Activated CD4-positive, CD25-positive, alpha-beta regulatory T cell (primary cell): ENCODE measurements around the gene CPLANE2.
A peak's percentile ranks its signal among the peaks of the same experiment; 100 is the strongest.
"Not testable (repeated sequence)": the region's sequence is repeated elsewhere in the genome, so short reads cannot be mapped to it uniquely, and the experiment has no call there.

Experiments used
- DNase-seq, 4 experiments: peaks; one replicate each; lab custom pipeline; 2025; lab: John Stamatoyannopoulos, UW

The CPLANE2 gene

DNA sequence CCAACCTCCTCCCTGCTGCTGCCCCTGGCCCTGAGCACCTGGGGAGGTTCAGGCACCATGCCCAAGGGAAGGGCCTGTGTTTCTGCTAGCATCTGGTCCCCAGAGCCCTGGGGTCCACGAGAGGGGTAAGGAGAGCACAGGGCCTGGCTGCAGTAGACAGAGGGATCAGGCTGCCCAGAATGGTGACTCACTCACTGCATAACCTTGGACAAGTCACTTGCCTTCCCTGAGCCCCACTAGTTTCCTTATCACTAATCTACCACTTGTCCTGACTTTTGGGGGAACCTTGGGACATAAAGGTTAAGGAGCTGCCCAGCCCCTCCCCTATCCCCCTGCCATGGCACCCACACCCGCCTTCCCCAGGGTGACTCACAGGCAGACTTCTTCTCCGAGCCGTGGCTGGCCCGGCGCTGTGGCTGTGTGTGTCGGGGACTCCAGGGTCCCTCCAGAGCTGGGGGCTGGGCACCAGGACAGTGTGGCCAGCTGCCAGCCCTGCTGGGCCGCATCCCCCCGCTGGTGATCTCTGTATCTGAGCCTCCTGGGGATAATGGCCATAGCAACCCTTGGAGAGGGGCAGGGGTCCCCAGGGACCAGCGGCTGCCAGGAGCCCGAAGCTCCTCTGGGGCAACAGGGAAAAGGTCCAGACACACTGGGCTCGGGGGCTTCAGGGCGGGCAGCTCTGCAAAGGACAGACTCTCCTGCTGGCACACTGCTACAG, 28.6 kb downstream of the CPLANE2 start:
- DNase-seq: no peak

DNA sequence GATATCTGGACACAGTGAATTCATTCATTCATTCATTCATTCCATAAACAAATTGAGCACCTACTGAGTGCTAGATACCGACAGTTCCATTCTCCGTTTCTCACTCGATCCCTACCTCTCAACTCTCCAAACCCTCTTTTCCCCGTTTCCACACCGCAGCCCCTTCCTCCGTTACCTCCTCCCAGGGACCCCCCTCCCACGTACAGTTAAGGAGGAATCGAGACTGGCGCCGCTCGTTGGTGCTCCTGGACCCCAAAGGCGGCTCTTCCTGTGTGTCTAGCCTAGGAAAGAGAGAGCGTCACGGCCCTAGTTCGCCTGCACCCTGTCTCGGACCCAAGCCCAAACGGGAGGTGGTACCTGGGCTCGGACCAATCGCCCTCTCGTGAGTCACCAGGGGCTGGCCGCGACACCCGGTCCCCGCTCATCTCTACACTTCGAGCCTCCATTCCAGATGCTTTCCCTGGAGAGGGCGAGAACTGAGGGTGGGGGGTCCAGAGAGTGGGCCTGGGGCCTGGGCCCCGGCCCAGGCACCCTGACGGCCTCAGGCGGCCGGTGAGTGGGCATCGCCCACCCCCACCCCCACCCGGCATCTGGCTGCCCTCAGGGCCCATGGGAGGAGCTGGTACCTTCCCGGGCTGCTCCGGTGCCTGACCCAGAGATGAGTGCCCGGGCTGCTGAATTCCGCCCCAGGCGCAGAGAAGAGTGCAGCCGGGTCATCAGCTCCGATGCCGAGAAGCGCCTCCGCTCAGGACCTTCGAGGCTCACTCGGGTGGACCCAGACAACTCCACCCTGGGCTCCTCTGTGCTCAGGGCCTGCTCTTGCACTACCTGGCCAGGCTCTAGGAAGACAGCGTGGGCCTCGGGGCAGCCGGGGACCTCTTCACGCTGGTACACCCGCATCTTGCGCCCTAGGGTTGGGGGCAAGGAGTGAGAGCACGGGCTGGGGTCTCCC, 29.4 kb downstream of the CPLANE2 start:
- no peak for DNase-seq

- peak; percentile 82 to 90 (median 88) for DNase-seq
Measured at GRCh38 chr1:16206547-16207317, 30.3 kb downstream of the CPLANE2 start.

DNA sequence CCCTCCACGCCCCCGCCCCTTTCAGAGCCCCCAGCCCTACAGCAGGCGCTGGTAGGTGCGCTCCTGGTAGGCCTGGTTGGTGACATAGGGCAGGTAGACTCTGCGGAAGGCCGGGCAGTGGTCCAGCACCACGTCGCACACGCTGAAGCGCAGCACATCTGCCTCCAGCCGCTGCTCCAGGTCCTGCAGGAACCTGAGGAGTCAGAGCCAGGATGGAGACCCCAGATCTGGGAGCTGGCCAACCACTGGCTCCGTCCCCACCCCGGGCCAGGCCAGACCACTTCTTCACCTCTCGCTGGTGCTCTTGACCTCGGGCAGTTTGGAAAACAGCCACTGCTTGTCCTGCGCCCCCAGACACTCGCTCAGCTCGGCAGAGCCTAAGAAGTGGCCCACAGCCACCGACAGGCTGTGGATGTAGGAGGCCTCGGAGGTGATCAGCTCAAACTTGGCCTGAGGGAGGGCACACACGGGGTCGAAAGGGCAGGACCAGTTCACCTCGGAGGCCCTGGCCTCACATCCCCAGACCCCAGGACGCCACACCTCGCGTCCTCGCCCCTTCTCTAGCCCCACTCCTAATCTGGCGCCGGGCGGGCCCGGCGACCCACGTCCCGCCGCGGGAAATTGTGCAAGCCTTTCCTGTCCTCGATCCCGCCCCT, 31.0 kb downstream of the CPLANE2 start:
- no peak for DNase-seq

DNA sequence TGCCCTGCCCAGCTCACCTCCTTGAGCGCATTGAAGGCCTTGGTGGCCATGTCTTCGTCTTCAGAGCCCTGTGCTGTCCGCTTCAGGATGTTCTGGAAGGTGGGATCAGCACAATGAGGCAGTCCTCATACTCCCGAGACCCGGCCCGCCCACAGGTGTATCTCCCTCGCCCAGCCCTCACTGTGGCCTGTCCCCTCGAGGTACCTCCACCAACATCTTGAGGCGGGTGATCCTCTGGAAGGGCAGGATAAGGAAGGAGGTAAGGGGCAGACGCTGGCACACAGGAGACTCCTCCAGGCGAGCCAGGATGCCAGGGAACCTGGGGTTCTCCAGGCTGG, 31.7 kb downstream of the CPLANE2 start:
- DNase-seq: no peak

DNA sequence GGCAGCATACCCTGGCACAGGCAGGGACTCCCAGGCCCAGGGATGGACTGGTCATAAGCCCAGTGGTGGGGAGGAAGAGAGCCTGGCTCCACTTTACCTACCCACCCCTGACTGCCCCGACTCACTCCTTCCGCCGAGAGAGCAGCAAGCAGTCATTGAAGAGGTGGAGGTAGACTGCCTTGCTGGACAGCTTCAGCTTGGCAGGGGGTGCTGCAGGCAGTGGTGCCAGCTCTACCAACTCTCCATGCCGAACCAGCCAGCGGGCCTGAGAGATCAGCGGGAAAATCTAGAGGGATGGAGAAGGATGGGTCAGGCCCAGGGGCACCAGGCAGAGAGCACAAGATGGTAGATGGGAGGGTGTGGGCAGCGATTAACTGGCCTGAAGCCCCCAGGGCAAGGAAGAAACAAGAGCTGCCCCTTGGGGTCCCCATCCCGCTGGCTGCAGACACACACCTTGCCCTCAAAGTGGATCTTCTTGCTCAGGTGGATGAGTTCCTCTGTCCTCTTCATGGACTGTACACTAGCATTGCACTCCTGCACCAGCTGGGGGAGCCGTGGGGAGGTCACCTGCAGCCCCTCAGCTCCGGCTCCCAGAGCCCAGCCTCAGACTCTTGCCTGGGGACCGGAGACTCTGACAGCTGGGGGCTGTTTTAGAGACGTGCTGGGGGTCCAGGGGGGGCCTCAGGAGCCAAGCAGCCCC, 32.2 kb downstream of the CPLANE2 start:
- DNase-seq: peak in 1 of 4 experiments; percentile 22

DNA sequence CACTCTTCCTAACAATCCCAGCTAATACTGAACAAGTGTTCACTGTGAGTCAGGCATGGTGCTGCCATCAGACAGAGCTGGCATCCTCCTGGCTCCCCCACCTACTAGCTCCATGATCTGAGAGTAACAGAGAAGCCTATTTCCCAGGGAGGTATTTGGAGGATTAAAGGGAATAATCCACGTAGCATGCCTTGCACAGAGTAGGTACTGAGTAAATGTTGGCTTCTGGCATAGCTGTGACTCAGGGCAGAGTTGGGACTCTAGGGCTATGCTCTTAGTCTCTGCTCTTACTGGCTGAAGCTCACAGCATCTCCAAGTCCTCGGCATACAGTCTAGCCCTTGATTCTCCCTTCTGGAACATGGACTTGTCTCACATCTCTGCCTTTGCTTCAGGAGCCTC, 32.8 kb downstream of the CPLANE2 start:
- no peak for DNase-seq

DNA sequence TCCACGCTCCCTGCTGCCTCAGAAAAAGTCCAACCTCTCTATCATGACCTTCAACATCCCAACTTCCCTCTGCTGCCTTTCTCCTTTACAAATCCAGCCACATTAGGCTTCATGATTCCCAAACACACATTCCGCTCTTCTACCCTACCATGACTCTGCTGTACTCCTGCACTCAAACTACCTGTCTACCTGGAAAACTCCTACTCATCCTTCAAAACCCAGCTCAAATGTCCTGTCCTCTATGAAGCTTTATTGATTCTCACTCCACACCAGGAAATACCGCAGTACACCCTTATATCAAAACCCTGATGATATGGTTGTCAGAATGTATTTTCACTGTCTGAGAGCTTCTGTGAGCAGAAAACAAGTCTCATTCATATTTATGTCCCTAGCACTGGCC, 33.4 kb downstream of the CPLANE2 start:
- no peak for DNase-seq

DNA sequence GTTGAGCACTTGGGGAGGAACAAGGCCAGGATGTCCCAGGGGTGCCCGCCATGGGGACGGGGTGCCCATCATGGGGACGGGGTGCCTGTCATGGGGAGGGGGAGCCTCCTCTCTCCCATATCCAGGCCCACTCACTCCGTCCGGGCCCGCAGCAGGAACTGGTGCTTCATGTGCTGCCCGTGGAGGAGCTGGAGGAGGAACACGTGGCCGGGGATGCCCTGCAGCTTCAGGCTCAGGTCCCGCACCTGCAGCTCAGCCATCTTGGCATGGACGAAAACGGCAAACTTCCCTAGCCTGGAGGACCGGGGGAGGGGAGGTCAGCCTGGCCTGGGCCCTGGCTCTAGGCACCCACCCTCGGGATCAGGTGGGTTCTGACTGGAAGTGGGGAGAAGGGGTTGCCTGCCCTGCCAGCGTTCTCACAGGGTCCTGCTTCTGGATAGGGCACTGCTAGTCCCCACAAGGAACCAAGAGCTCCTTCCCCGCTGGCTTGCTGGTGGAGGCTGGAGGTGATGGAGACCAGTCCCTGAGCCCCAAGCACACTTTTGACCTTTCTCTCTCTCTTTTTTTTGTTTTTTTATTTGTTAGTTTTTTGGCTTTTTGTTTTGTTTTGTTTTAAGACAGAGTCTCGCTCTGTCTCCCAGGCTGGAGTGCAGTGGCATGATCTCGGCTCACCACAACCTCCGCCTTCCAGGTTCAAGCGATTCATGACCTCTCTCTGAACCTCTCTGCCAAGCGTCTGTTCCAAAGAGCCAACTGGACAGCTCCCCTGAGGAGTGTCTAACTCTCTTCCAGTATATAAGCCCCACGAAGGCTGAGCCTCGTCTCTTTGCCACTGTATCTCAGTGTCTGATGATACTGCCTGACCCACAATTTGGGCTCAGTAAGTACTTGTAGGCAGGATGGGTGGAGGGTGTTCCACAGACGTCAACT, 34.4 kb downstream of the CPLANE2 start:
- DNase-seq: no peak

DNA sequence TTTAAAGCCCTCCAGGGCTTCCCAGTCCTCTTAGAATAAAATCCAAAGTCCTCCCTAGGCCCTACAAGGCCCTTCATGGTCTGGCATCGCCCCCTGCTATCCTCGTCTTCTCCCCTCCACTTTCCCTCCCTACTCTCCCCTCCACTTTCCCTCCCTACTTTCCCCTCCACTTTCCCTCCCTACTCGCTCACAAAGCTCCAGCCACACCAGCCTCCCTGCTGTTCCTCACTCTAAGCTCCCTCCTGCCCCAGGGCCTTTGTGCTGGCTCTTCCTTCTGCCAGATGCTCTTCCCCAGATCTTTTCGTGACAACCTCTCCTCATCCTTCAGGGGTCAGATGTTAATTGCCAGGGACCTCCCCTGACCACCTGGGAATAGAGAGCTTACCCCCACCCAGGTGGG, 37.3 kb downstream of the CPLANE2 start:
- DNase-seq: no peak

DNA sequence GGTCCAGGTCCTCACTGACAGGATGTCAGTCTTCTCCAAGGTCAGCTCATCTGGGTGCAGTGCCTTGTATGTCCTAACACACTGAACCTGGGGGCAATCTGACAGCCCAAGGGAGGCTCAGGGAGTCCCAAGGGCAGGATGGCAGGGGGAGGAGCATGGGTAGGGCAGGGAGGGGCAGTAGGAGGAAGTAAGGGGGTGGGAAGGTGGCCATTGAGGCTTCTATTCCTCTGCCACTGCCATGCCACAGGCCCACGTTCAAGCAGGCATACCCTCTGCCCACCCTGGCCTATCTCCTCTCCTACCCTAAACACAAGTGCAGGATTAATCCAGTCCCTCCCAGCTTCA, 37.9 kb downstream of the CPLANE2 start:
- no peak for DNase-seq

GRCh38 chr1:16198444-16199156, 38.4 kb downstream of the CPLANE2 start:
- no peak for DNase-seq

DNA sequence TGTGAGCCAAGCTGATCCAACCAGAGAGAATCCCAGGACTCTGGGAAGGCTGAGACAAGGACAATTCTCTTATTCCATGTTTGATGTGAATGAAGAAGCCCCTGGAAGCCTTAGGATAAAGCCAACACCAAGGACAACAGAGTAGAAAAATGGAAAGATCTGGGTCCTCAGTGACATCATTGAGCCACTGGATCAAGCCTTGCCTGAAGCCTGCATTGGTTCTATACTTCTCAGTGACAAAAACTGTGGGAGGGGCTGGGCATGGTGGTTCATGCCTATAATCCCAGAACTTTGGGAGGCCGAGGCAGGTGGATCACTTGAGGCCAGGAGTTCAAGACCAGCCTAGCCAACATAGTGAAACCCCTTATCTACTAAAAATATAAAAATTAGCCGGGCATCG, 40.1 kb downstream of the CPLANE2 start:
- no peak for DNase-seq

GRCh38 chr1:16196139-16196538, 40.8 kb downstream of the CPLANE2 start:
- DNase-seq: not testable (repeated sequence)

GRCh38 chr1:16195518-16195905, 41.5 kb downstream of the CPLANE2 start:
- DNase-seq: no peak

DNA sequence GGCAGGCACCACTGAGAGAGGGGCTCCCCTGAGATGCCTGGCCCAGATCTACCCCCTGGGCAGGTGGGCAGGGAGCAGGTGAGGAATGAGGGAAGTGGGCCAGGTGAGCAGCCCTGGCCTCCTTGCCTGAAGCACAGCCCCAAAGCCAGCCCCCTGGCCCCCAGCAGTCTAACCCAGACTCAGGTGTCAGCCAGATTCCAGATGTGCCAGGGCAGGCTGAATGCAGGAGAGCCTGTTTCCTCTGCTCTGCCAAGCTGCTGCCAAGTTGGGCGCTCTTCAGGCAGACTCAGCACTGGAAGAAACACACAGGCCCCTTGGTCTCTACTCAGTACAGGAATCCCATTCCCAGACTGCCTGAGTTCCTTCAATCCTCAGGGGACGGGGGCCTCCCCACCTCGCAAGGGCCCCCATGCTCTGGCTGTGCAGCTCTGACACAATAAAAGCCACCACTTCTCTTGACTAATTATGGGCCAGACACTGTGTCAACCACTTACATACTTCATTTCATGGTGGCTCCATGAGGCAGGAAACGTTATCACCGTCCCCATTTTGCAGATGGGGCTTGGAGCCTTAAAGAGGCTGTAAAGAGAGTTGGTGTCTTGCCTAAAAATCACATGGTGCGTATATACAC, 45.0 kb downstream of the CPLANE2 start:
- DNase-seq: no peak

GRCh38 chr1:16191309-16191708, 45.7 kb downstream of the CPLANE2 start:
- DNase-seq: no peak

- no peak for DNase-seq
Measured at GRCh38 chr1:16189921-16190621, 46.9 kb downstream of the CPLANE2 start.

DNA sequence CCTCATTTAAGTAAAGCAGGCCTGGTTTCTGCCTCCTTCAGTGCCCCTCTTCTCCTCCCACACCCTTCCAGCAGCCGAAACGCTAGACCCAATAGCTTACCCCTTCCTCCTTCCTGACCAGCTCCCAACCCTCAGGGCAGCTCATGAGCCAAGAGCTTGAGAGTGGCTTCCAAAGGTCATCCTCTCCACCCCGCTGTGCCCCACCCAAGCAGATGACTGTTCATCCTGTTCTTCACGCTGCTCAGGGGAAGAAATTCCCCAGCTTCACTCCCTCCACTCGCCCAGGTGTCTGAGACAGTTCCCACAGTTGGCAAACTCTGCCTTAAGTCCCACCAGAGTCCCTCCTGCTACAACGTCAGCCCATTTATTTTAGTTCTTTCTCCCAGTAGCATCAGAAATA, 48.0 kb downstream of the CPLANE2 start:
- no peak for DNase-seq
